LNCAP (cell line): Measurements from ENCODE around the gene DSCAML1.

Experiments
- CTCF ChIP-seq: fragments of 450-650 bp; IDR thresholded peaks from 2 replicates; pipeline ENCODE4 v1.5.1; 2017; ENCODE audit warnings: mild to moderate bottlenecking

DSCAML1 gene

DNA sequence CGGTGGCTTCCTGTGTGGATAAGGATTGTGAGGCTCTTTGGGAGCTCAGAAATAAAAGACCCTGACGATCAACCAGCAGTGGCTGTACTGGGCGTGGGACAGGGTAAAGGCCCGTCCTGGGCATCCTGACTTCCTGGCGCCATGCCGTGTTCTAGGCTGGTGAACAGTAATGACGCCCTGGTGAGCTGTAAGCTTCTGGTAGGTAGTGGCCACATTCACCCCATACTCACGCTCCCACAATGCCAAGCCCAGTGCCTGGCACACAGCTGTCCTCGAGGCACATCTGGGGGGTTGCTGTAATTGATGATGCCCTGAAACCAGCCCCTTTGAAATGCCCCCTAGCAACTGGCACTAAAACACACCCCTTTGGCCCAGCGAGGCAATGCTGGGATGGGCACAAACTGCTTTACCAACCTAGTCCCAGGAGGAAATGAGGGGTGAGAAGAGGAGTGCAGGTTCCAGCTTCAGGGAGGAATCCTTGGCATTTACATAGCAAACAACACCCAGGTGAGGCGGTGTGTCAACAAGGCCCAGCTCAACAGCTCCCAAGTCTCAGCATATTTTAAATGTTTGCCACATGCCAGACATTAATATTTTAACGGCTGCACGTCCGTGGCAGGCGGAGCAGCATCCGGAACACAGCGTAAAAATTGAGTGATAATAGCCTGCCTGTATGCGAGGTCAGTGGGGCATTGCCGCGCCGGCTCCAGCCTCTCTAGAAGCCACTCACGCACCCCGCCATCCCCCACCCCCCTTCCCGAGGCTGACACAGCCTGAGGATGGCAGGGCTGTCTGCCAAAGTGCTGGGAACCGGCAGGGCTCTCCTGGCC is 79.3 kb downstream of the DSCAML1 start:
- no peak for TF ChIP-seq CTCF

GRCh38 chr11:117716521-117717440 is 80.2 kb downstream of the DSCAML1 start:
- TF ChIP-seq CTCF, result no peak

DNA sequence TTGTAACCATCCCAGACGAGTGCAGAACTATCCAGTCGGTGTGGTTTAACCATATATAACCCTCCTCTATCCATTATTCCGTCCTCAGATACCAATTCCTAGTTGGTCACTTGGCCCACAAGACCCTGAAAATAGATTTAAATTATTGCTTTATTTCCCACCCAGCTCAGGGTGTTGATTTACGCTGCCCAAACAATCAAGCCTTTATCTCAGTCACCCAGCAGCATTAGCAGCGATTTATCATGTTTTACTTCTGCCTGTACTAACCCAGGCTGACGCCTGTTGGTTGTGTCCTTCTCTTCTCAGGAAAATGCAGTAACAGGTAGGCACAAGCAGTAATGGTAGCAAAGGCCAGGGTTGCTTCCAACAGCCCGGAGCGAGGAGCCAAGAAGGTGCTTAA is 81.2 kb downstream of the DSCAML1 start:
- no peak for TF ChIP-seq CTCF

DNA sequence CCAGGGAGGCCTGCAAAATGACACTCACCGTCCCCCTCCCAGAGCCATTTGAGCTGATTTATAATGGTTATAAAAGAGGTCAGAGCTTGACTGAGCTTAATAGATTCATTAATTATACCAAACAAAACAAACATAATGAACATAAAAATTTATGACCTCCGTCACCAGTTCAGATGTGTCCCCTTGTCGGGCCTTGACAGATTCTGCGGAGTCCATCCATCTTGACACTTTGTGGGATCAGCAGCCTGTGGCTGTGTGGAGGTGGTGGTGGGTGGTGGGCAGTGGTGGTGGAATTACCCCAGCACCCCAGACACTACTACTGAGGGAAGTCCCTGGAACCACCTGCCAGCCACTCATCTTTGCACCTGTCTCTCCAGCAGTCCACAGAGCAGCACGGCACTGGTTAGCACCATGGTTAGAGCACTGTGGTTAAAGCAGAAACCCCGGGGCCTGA is 83.5 kb downstream of the DSCAML1 start:
- TF ChIP-seq CTCF, result no peak

- TF ChIP-seq CTCF, result no peak
Measured at GRCh38 chr11:117712530-117712929, 84.5 kb downstream of the DSCAML1 start.

DNA sequence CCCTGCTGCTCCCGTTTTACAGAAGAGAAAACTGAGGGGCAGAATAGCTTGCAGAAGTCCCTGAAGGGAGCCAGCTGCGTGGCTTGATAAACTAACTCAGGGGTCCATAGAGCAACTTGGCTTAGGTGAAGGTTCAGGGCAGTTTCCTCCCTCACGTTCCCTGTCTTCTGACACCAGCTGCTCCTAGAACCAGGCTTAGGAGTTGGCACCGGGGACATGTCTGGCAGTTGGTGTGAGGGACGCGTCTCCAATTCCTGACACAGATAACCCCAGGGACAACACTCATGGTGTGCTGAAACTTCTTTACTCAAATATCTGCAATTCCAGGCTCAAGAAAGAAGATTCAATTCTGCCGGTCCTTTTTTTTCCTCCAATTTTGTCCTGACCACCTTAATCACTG is 85.7 kb downstream of the DSCAML1 start:
- no peak for TF ChIP-seq CTCF

DNA sequence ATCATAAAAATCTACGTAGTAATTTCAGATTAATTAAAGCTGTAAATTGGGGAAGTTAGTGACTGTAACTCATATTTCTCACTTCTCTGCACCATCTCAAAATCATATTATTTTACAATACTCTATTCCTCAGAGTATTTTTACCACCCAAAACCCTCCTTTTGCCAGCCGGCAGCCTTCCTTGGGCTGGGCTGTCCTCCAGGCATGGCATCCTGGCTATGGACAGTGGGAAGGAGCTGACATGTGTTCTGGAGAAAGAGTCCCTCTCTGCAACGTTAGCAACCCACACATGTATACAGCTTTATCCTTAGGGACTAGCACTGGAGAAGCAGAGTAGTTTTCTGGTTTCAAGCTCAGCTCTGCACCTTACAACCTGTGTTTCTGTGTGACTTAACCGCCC is 86.8 kb downstream of the DSCAML1 start:
- TF ChIP-seq CTCF, result no peak
